ENCODE results near the gene ACSF3.

DNA sequence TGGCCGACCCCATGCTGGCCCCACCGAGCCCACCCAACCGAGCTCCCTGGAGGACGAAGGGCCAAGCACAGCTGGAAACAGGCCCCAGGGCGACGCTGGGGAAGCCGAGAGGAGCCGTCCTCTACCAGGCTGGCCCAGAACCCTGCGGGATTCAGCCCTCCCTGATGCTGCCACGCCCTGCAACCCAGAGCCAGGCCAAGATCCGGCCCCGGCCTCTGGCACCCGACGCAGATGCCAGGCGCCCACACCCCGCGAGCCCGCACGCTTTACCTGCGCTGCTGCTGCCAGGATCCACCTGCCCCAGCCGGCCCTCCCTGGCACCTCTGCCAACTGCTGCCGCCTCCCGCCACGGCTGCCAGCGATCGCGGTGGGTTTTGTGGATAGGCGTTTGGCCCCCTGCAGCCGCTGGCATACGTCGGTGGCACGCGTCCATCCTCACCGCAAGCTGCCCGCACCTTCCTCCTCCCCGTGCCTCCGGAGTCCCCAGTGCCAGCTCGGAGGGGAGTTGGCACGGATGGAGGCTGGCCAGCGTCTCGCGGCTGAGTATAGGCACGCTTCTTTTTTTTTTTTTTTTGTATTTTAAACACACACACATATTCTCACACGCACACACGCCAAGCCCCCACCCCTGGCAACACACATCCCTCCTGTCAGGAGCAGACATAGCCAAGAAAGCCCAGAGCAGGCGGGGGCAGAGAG lies 41.3 kb upstream of the ACSF3 start:
- TF ChIP-seq, protein P1, sequence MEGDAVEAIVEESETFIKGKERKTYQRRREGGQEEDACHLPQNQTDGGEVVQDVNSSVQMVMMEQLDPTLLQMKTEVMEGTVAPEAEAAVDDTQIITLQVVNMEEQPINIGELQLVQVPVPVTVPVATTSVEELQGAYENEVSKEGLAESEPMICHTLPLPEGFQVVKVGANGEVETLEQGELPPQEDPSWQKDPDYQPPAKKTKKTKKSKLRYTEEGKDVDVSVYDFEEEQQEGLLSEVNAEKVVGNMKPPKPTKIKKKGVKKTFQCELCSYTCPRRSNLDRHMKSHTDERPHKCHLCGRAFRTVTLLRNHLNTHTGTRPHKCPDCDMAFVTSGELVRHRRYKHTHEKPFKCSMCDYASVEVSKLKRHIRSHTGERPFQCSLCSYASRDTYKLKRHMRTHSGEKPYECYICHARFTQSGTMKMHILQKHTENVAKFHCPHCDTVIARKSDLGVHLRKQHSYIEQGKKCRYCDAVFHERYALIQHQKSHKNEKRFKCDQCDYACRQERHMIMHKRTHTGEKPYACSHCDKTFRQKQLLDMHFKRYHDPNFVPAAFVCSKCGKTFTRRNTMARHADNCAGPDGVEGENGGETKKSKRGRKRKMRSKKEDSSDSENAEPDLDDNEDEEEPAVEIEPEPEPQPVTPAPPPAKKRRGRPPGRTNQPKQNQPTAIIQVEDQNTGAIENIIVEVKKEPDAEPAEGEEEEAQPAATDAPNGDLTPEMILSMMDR (IDR thresholded peaks at IDR 0.05; ENCODE audit: low read depth, low read length), result no peak
- no peak for TF ChIP-seq POLR2A (IDR thresholded peaks at IDR 0.05; ENCODE audit: extremely low read depth, insufficient read length)
- TF ChIP-seq, protein P2, sequence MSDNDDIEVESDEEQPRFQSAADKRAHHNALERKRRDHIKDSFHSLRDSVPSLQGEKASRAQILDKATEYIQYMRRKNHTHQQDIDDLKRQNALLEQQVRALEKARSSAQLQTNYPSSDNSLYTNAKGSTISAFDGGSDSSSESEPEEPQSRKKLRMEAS (IDR thresholded peaks at IDR 0.05; ENCODE audit: low read depth, low read length), result no peak; the same call in 1 of the 2 replicates
